ENCODE results near the gene ARHGEF7.

The ARHGEF7 gene

GRCh38 chr13:111110054-111110453 is 5.1 kb upstream of the ARHGEF7 start:
- in situ Hi-C loops (cut with MboI; ENCODE audit: low sequenced_read_pairs) = no loop called here

GRCh38 chr13:111111376-111111937 is 3.7 kb upstream of the ARHGEF7 start:
- in situ Hi-C loops (cut with MboI; ENCODE audit: low sequenced_read_pairs) = no loop called here

GRCh38 chr13:111112196-111112595 is 2.9 kb upstream of the ARHGEF7 start:
- in situ Hi-C loops (cut with MboI; ENCODE audit: low sequenced_read_pairs) = no loop called here

- in situ Hi-C loops (cut with MboI; ENCODE audit: low sequenced_read_pairs) = no loop called here
Observed at GRCh38 chr13:111114362-111115060, 599 bp upstream of the ARHGEF7 start.

- in situ Hi-C loops (cut with MboI; ENCODE audit: low sequenced_read_pairs) = no loop called here
Observed at GRCh38 chr13:111115965-111116521, 933 bp downstream of the ARHGEF7 start.

- in situ Hi-C loops (cut with MboI; ENCODE audit: low sequenced_read_pairs) = no loop called here
Observed at GRCh38 chr13:111116856-111117255, 1.7 kb downstream of the ARHGEF7 start.

GRCh38 chr13:111117289-111117688 is 2.2 kb downstream of the ARHGEF7 start:
- in situ Hi-C loops (cut with MboI; ENCODE audit: low sequenced_read_pairs) = no loop called here

- in situ Hi-C loops (cut with MboI; ENCODE audit: low sequenced_read_pairs) = no loop called here
Observed at GRCh38 chr13:111117961-111118360, 2.9 kb downstream of the ARHGEF7 start.

GRCh38 chr13:111118898-111119607 is 3.9 kb downstream of the ARHGEF7 start:
- in situ Hi-C loops (cut with MboI; ENCODE audit: low sequenced_read_pairs) = no loop called here

GRCh38 chr13:111119966-111120365 is 4.9 kb downstream of the ARHGEF7 start:
- in situ Hi-C loops (cut with MboI; ENCODE audit: low sequenced_read_pairs) = no loop called here

- in situ Hi-C loops (cut with MboI; ENCODE audit: low sequenced_read_pairs) = no loop called here
Observed at GRCh38 chr13:111120422-111120821, 5.3 kb downstream of the ARHGEF7 start.

GRCh38 chr13:111120913-111121312 is 5.8 kb downstream of the ARHGEF7 start:
- in situ Hi-C loops (cut with MboI; ENCODE audit: low sequenced_read_pairs) = no loop called here

- in situ Hi-C loops (cut with MboI; ENCODE audit: low sequenced_read_pairs) = no loop called here
Observed at GRCh38 chr13:111121506-111121905, 6.4 kb downstream of the ARHGEF7 start.

- in situ Hi-C loops (cut with MboI; ENCODE audit: low sequenced_read_pairs) = no loop called here
Observed at GRCh38 chr13:111122056-111122455, 6.9 kb downstream of the ARHGEF7 start.

GRCh38 chr13:111122631-111123030 is 7.5 kb downstream of the ARHGEF7 start:
- in situ Hi-C loops (cut with MboI; ENCODE audit: low sequenced_read_pairs) = no loop called here

GRCh38 chr13:111123221-111123620 is 8.1 kb downstream of the ARHGEF7 start:
- in situ Hi-C loops (cut with MboI; ENCODE audit: low sequenced_read_pairs) = no loop called here

- in situ Hi-C loops (cut with MboI; ENCODE audit: low sequenced_read_pairs) = no loop called here
Observed at GRCh38 chr13:111123649-111124048, 8.5 kb downstream of the ARHGEF7 start.

- in situ Hi-C loops (cut with MboI; ENCODE audit: low sequenced_read_pairs) = no loop called here
Observed at GRCh38 chr13:111126509-111126908, 11.4 kb downstream of the ARHGEF7 start.

- in situ Hi-C loops (cut with MboI; ENCODE audit: low sequenced_read_pairs) = no loop called here
Observed at GRCh38 chr13:111129465-111130115, 14.5 kb downstream of the ARHGEF7 start.

GRCh38 chr13:111130116-111130508 is 15.0 kb downstream of the ARHGEF7 start:
- in situ Hi-C loops (cut with MboI; ENCODE audit: low sequenced_read_pairs) = no loop called here

- in situ Hi-C loops (cut with MboI; ENCODE audit: low sequenced_read_pairs) = no loop called here
Observed at GRCh38 chr13:111131048-111131447, 15.9 kb downstream of the ARHGEF7 start.
